Endothelial cell of umbilical vein (primary cell): ENCODE results near the gene ASB8. TPM values are rescaled to one million over a fixed set of nuclear protein-coding genes. Genes with fewer than 3 reads are reported as not detected.

ENCODE experiments used
- BruUV-seq: library from RNA; stranded (reverse); fragments of 400-500 nt; replicated peaks from 2 replicates; lab custom pipeline; 2021; lab: Mats Ljungman, UMichigan
- CTCF ChIA-PET: fragments of 300-600, 350-600 bp; sonication (Branson Sonifier 250); formaldehyde crosslinking; loops from one replicate; lab custom pipeline; 2021; ENCODE audit warnings: antibody characterized with exemption, inconsistent platforms; lab: Charles Lee
- POLR2A ChIA-PET: fragments of 300-600, 350-600 bp; sonication (Branson Sonifier 250); formaldehyde crosslinking; loops from one replicate; lab custom pipeline; 2021; ENCODE audit warnings: antibody characterized with exemption, inconsistent platforms; lab: Charles Lee
- DNase-seq: peaks from one replicate; pipeline ENCODE4 v3.0.0-alpha.2; 2011; ENCODE audit warnings: low read depth, low spot score
- FAIRE-seq: peaks from 2 replicates; lab custom pipeline; 2011; peaks lifted over from hg19 to GRCh38; lab: Jason Lieb, UNC
- H2AFZ ChIP-seq: 2 replicates; pipeline ENCODE4 v1.6.0; 2012; ENCODE audit warnings: low read depth, low read length, control low read depth, inconsistent platforms
- H3K27ac ChIP-seq: 2 replicates; pipeline ENCODE4 v1.5.1; 2011; ENCODE audit warnings: low read depth, mild to moderate bottlenecking, control low read depth, low read length, moderate library complexity; ENCODE audit not compliant: insufficient read depth
- H3K27me3 ChIP-seq, 2 experiments: 2 replicates each; pipeline versions ENCODE4 v1.6.0 to v1.6.1; 2011; ENCODE audit warnings: low read length in 2 of 2, mixed read lengths in 1 of 2; ENCODE audit not compliant: control insufficient read depth in 2 of 2, insufficient read depth in 2 of 2
- H3K36me3 ChIP-seq, 2 experiments: 2 replicates in 1 of 2; 3 replicates in 1 of 2; pipeline ENCODE4 v1.5.1; 2011; ENCODE audit warnings: low read length in 2 of 2, mild to moderate bottlenecking in 1 of 2, moderate library complexity in 1 of 2; ENCODE audit not compliant: control insufficient read depth in 2 of 2, insufficient read depth in 2 of 2; ENCODE audit errors: extremely low read depth in 1 of 2
- H3K4me1 ChIP-seq: 3 replicates; pipeline ENCODE4 v1.5.1; 2011; ENCODE audit warnings: mild to moderate bottlenecking, low read length; ENCODE audit not compliant: control insufficient read depth, insufficient read depth; ENCODE audit errors: extremely low read depth
- H3K4me2 ChIP-seq: 2 replicates; pipeline ENCODE4 v1.6.1; 2011; ENCODE audit warnings: low read length, control low read depth, mixed read lengths; ENCODE audit not compliant: insufficient read depth
- H3K4me3 ChIP-seq, 3 experiments: fragments of 200-600 bp in 1 of 3; sonication (generic), shearing (Covaris generic) in 1 of 3; replicated peaks in 1 of 3; 2 replicates each; pipeline ENCODE4 v1.5.1; 2011 to 2016; ENCODE audit warnings: control low read depth in 3 of 3, low read length in 3 of 3, mild to moderate bottlenecking in 2 of 3, inconsistent platforms in 1 of 3, low read depth in 1 of 3, moderate library complexity in 1 of 3; ENCODE audit not compliant: insufficient read depth in 1 of 3
- H3K79me2 ChIP-seq: 2 replicates; pipeline ENCODE4 v1.6.0; 2012; ENCODE audit warnings: low read length, inconsistent platforms; ENCODE audit not compliant: control insufficient read depth, insufficient read depth
- H3K9ac ChIP-seq: replicated peaks from 2 replicates; pipeline ENCODE3; 2011; ENCODE audit warnings: low read length, control low read depth; ENCODE audit not compliant: insufficient read depth; ENCODE audit errors: extremely low read depth
- H3K9me1 ChIP-seq: replicated peaks from 3 replicates; pipeline ENCODE4 v1.6.0; 2011; ENCODE audit warnings: mild to moderate bottlenecking, low read length; ENCODE audit not compliant: control insufficient read depth, insufficient read depth; ENCODE audit errors: extremely low read depth
- H3K9me3 ChIP-seq: replicated peaks from 2 replicates; pipeline ENCODE4 v1.5.1; 2012; ENCODE audit warnings: low read length, inconsistent platforms; ENCODE audit not compliant: control insufficient read depth, insufficient read depth
- H4K20me1 ChIP-seq: replicated peaks from 2 replicates; pipeline ENCODE3; 2011; ENCODE audit warnings: mild to moderate bottlenecking, low read length; ENCODE audit not compliant: control insufficient read depth, insufficient read depth; ENCODE audit errors: extremely low read depth
- EZH2 ChIP-seq: IDR thresholded peaks from 2 replicates; pipeline ENCODE4 v1.6.1; 2012; ENCODE audit warnings: borderline replicate concordance, low read depth, mild to moderate bottlenecking, moderate library complexity, low read length, inconsistent platforms; ENCODE audit not compliant: severe bottlenecking
- JUN ChIP-seq: IDR thresholded peaks from 2 replicates; pipeline ENCODE4 v1.6.1; 2011; ENCODE audit warnings: borderline replicate concordance, low read depth; ENCODE audit not compliant: insufficient read length, insufficient read depth
- MYC ChIP-seq: IDR thresholded peaks from one replicate; pipeline ENCODE4 v1.6.1; 2011; ENCODE audit warnings: mild to moderate bottlenecking, low read depth, low read length
- POLR2A ChIP-seq: IDR thresholded peaks from 2 replicates; pipeline ENCODE4 v1.6.1; 2012; ENCODE audit warnings: low read depth, mild to moderate bottlenecking, control low read depth, low read length
- POLR2AphosphoS5 ChIP-seq: IDR thresholded peaks from 2 replicates; pipeline ENCODE4 v1.6.1; 2012; ENCODE audit warnings: low read depth, mild to moderate bottlenecking, control low read depth, low read length, moderate library complexity; ENCODE audit not compliant: insufficient read depth
- dilution Hi-C: fragments of 300-500 bp; cut with MboI; formaldehyde crosslinking; loops from one replicate; pipeline ENCODE4 v1.15.0; 2019; ENCODE audit warnings: low sequenced_read_pairs; ENCODE audit not compliant: extremely low pct_ligation_motif_present
- intact Hi-C: fragments of 100-400 bp; cut with micrococcal nuclease; formaldehyde crosslinking; loops from one replicate; pipeline ENCODE4 v1.10.0; 2022
- polyA plus RNA-seq, 4 experiments: library from polyadenylated mRNA; depleted of rRNA in 3 of 4; stranded (reverse) in 3 of 4; unstranded in 1 of 4; fragments of >200 nt; gene quantifications; 2 replicates each; pipeline versions ENCODE4 v1.2.1 to v1.2.3, GENCODE V29; 2011 to 2012; ENCODE audit warnings: missing spikeins in 1 of 4
- total RNA-seq: library from RNA; stranded (reverse); gene quantifications from 2 replicates; pipeline ENCODE4 v1.2.3, GENCODE V29; 2021
- TF ChIP-seq, protein P1 (sequence below), 2 donors: IDR thresholded peaks; 1 replicate in 1 of 2; 2 replicates in 1 of 2; pipeline ENCODE4 v1.5.1; 2011; ENCODE audit warnings: low read length in 2 of 2, mild to moderate bottlenecking in 2 of 2, moderate library complexity in 2 of 2, control low read depth in 1 of 2, inconsistent platforms in 1 of 2, low read depth in 1 of 2; ENCODE audit not compliant: insufficient read depth in 1 of 2; ENCODE audit errors: extremely low read depth in 1 of 2

ASB8 gene
- total and polyA plus RNA-seq, 2 donors (not counting 3 experiments of a cell fraction or from before 2014, with no cell fraction given), result 14.9 to 29.7 TPM

DNA sequence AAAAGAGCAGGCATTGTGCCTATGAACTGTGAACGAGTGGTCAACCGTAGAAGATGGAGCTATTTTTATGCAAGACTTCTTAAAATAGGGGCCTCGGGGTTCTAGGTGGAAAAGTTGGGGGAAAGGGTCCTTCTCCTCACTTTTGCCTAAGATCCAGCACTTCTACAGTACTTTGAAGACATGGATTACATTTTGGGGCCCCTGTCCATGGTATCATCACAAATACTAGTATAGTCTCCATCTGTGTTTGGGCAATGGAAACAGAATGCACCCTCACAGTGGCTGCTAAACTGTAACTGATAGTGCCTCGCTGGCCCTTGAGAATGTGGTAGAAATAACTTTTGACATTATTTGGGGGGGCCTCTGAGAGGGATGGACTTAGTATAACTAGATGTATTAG is 20.7 kb upstream of the ASB8 start:
- FAIRE-seq (no peak), DNase-seq (no peak)
- no TSS peak for BruUV-seq
- TF ChIP-seq EZH2 (no peak), POLR2A (no peak), MYC (no peak), JUN (no peak), POLR2AphosphoS5 (no peak)
- TF ChIP-seq, protein P1, sequence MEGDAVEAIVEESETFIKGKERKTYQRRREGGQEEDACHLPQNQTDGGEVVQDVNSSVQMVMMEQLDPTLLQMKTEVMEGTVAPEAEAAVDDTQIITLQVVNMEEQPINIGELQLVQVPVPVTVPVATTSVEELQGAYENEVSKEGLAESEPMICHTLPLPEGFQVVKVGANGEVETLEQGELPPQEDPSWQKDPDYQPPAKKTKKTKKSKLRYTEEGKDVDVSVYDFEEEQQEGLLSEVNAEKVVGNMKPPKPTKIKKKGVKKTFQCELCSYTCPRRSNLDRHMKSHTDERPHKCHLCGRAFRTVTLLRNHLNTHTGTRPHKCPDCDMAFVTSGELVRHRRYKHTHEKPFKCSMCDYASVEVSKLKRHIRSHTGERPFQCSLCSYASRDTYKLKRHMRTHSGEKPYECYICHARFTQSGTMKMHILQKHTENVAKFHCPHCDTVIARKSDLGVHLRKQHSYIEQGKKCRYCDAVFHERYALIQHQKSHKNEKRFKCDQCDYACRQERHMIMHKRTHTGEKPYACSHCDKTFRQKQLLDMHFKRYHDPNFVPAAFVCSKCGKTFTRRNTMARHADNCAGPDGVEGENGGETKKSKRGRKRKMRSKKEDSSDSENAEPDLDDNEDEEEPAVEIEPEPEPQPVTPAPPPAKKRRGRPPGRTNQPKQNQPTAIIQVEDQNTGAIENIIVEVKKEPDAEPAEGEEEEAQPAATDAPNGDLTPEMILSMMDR (IDR thresholded peaks at IDR 0.05; ENCODE audit: extremely low read depth in 1 of 2, insufficient read depth in 1 of 2, low read depth in 1 of 2, low read length in 2 of 2), result no peak
- H3K4me2 ChIP-seq, result no peak overlapping the region
- H3K9ac ChIP-seq, result no peak overlapping the region
- no peaks in the 10 kb centered on the region for H3K79me2 ChIP-seq
- no peaks in the 10 kb centered on the region for H4K20me1 ChIP-seq
- no peaks in the 10 kb centered on the region for H3K36me3 ChIP-seq
- dilution Hi-C loops, result no loop called here
- H3K9me1 ChIP-seq, result no peaks in the 10 kb centered on the region
- no peak overlapping the region for H3K27ac ChIP-seq
- no peaks in the 10 kb centered on the region for H3K9me3 ChIP-seq
- peaks cover 50 to 53% of the 10 kb centered on the region in 2 experiments for H3K27me3 ChIP-seq
- CTCF ChIA-PET, result interaction anchor here (0.6 to 3.1 kb wide), 2 partner anchors 12 to 93 kb away, joined by 3 to 12 read pairs; no protein-coding TSS in a partner anchor
- H3K4me1 ChIP-seq, result no peaks in the 10 kb centered on the region
- H2AFZ ChIP-seq, result no peak overlapping the region
- intact Hi-C loops, result no loop called here
- POLR2A ChIA-PET, result no interaction called here
- H3K4me3 ChIP-seq, result no peak overlapping the region

DNA sequence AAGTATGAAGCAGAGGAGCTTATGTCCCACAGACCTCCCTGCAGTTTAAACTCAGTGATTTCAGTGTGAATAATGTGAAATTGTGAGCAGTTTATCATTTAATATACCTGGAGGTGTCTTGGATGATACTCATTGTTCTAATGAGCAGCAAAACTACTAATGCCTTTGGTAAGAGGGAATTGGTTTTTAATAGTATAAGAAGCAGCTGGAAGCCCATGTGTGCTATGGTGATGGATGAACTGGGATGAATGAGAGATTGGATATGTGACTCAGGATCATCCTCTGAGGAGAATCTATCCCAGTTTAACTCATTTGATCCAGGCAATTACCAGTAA is 19.1 kb upstream of the ASB8 start:
- no TSS peak for BruUV-seq
- Histone ChIP-seq H3K79me2 (no peaks in the 10 kb centered on the region), H4K20me1 (no peaks in the 10 kb centered on the region), H3K27me3 (peaks cover 43 to 50% of the 10 kb centered on the region in 2 experiments), H2AFZ (no peak overlapping the region), H3K9me3 (no peaks in the 10 kb centered on the region), H3K27ac (no peak overlapping the region), H3K4me1 (no peaks in the 10 kb centered on the region), H3K36me3 (no peaks in the 10 kb centered on the region), H3K4me2 (no peak overlapping the region), H3K9ac (no peak overlapping the region), H3K9me1 (no peaks in the 10 kb centered on the region), H3K4me3 (no peak overlapping the region)
- ChIA-PET CTCF (no interaction called here), POLR2A (no interaction called here)
- no peak for FAIRE-seq
- dilution Hi-C loops (no loop called here), intact Hi-C loops (no loop called here)
- TF ChIP-seq POLR2AphosphoS5, result no peak
- no peak for TF ChIP-seq MYC
- no peak for TF ChIP-seq POLR2A
- no peak for TF ChIP-seq JUN
- DNase-seq, result no peak
